SK-N-SH treated with all-trans-retinoic acid at 6 μM for 48 hours (cell line): ENCODE results near the gene RAB44.

Source experiments
- ATAC-seq: fragments of 200-7000 bp; cut with Tn5 transposase; 3 replicates; pipeline ENCODE4 v1.9.1; 2020; ENCODE audit warnings: mild to moderate bottlenecking, moderate library complexity
- ARNTL ChIP-seq: fragments of 450-650 bp; formaldehyde crosslinking; IDR thresholded peaks from 2 replicates; pipeline ENCODE4 v1.5.0; 2020; ENCODE audit warnings: low read depth, mild to moderate bottlenecking, moderate library complexity, borderline replicate concordance
- CSDC2 ChIP-seq: fragments of 250-450 bp; sonication (Bioruptor Pico); IDR thresholded peaks from 2 replicates; pipeline ENCODE4 v1.5.0; 2020; ENCODE audit warnings: mild to moderate bottlenecking, moderate library complexity
- ESRRG ChIP-seq: fragments of 250-450 bp; sonication (Bioruptor Pico); IDR thresholded peaks from 2 replicates; pipeline ENCODE4 v1.6.1; 2021; ENCODE audit warnings: mild to moderate bottlenecking
- GLIS3 ChIP-seq: fragments of 250-450 bp; sonication (Bioruptor Pico); IDR thresholded peaks from 2 replicates; pipeline ENCODE4 v1.5.0; 2020; ENCODE audit warnings: mild to moderate bottlenecking, moderate library complexity
- ISL1 ChIP-seq: fragments of 250-450 bp; sonication (Bioruptor Pico); IDR thresholded peaks from 2 replicates; pipeline ENCODE4 v2.1.2; 2022; ENCODE audit warnings: mild to moderate bottlenecking, moderate library complexity
- RARB ChIP-seq: fragments of 250-450 bp; sonication (Bioruptor Pico); IDR thresholded peaks from 2 replicates; pipeline ENCODE4 v1.8.0; 2021; ENCODE audit warnings: mild to moderate bottlenecking, moderate library complexity
- SNAI2 ChIP-seq: fragments of 250-450 bp; sonication (Bioruptor Pico); IDR thresholded peaks from 2 replicates; pipeline ENCODE4 v1.5.0; 2020; ENCODE audit warnings: mild to moderate bottlenecking, moderate library complexity
- TCF4 ChIP-seq: fragments of 250-450 bp; sonication (Bioruptor Pico); IDR thresholded peaks from 2 replicates; pipeline ENCODE4 v1.8.0; 2021; ENCODE audit warnings: mild to moderate bottlenecking, moderate library complexity, borderline replicate concordance
- TOX ChIP-seq: fragments of 250-450 bp; sonication (Bioruptor Pico); IDR thresholded peaks from 2 replicates; pipeline ENCODE4 v1.8.0; 2021; ENCODE audit warnings: mild to moderate bottlenecking, moderate library complexity, borderline replicate concordance
- ZFP3 ChIP-seq: fragments of 250-450 bp; sonication (Bioruptor Pico); IDR thresholded peaks from 2 replicates; pipeline ENCODE4 v1.5.0; 2020; ENCODE audit warnings: mild to moderate bottlenecking, moderate library complexity
- ZFP30 ChIP-seq: fragments of 450-650 bp; formaldehyde crosslinking; IDR thresholded peaks from 2 replicates; pipeline ENCODE4 v1.5.0; 2022; ENCODE audit warnings: mild to moderate bottlenecking, moderate library complexity
- ZNF565 ChIP-seq: fragments of 450-650 bp; formaldehyde crosslinking; conservative IDR thresholded peaks from 2 replicates; pipeline ENCODE4 v1.5.0; 2020; ENCODE audit warnings: low read depth, mild to moderate bottlenecking, moderate library complexity
- ZNF8 ChIP-seq: fragments of 450-650 bp; formaldehyde crosslinking; IDR thresholded peaks from 2 replicates; pipeline ENCODE4 v1.5.0; 2020; ENCODE audit warnings: mild to moderate bottlenecking, moderate library complexity
- TF ChIP-seq, protein P1 (sequence below): fragments of 250-450 bp; sonication (Bioruptor Pico); IDR thresholded peaks from 2 replicates; pipeline ENCODE4 v1.5.0; 2020; ENCODE audit warnings: mild to moderate bottlenecking, moderate library complexity
- TF ChIP-seq, protein P2 (sequence below): fragments of 250-450 bp; sonication (Bioruptor Pico); IDR thresholded peaks from 2 replicates; pipeline ENCODE4 v1.5.1; 2021; ENCODE audit warnings: mild to moderate bottlenecking, moderate library complexity
- TF ChIP-seq, protein P3 (sequence below): fragments of 250-450 bp; sonication (Bioruptor Pico); IDR thresholded peaks from 2 replicates; pipeline ENCODE4 v1.8.0; 2020; ENCODE audit warnings: mild to moderate bottlenecking, moderate library complexity, borderline replicate concordance
- TF ChIP-seq, protein P4 (sequence below): fragments of 250-450 bp; sonication (Bioruptor Pico); IDR thresholded peaks from 2 replicates; pipeline ENCODE4 v1.5.1; 2020; ENCODE audit warnings: low read depth, mild to moderate bottlenecking, moderate library complexity

The RAB44 gene

DNA sequence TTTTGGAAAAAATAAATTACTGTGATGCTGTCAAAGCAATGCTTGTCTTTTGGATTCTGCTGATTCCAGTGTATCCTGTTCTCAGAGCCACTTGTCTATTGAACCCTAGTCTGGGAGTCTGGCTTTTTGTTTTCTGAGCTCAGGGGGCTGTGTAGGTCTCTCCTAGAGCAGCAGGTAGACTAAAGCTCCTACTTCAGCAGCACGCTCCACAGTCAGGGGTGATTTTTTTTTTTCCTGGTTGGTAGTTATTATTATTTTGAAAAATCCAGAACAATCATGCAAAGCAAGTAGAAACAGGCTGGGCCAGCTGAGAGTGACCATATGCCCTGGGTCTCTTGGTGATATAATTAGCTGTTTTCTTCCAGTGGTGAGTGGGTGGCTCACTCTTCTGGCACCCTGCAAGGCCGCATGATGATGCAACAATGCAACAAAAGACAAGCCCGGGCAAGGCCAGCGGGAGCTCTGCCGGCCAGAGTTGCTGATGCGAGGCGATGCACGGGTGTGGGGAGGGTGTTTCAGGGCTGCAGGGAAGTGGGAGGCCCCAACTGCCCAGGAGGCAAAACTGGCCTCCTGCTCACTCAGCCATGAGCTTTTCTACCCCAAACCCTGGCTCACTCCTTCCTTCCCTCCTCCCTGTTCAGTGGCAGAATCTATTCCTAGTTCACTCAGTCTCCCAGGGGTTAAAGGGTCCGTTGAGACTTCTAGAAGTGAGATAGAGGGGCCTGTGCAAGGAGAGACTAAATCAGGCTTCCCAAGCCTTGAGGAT, 30.6 kb upstream of the RAB44 start (continued):
- TF ChIP-seq, protein P1, sequence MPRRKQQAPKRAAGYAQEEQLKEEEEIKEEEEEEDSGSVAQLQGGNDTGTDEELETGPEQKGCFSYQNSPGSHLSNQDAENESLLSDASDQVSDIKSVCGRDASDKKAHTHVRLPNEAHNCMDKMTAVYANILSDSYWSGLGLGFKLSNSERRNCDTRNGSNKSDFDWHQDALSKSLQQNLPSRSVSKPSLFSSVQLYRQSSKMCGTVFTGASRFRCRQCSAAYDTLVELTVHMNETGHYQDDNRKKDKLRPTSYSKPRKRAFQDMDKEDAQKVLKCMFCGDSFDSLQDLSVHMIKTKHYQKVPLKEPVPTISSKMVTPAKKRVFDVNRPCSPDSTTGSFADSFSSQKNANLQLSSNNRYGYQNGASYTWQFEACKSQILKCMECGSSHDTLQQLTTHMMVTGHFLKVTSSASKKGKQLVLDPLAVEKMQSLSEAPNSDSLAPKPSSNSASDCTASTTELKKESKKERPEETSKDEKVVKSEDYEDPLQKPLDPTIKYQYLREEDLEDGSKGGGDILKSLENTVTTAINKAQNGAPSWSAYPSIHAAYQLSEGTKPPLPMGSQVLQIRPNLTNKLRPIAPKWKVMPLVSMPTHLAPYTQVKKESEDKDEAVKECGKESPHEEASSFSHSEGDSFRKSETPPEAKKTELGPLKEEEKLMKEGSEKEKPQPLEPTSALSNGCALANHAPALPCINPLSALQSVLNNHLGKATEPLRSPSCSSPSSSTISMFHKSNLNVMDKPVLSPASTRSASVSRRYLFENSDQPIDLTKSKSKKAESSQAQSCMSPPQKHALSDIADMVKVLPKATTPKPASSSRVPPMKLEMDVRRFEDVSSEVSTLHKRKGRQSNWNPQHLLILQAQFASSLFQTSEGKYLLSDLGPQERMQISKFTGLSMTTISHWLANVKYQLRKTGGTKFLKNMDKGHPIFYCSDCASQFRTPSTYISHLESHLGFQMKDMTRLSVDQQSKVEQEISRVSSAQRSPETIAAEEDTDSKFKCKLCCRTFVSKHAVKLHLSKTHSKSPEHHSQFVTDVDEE (CRISPR knock-in tag), result 0 out of 2 replicates have a peak, but pooled peaks have one; percentile 51
- peak; percentile 78 for TF ChIP-seq ZFP3 (CRISPR knock-in tag)
- TF ChIP-seq ZNF565 (CRISPR knock-in tag), result no peak
- peak; percentile 35 for TF ChIP-seq ISL1 (CRISPR knock-in tag)
- TF ChIP-seq, protein P2, sequence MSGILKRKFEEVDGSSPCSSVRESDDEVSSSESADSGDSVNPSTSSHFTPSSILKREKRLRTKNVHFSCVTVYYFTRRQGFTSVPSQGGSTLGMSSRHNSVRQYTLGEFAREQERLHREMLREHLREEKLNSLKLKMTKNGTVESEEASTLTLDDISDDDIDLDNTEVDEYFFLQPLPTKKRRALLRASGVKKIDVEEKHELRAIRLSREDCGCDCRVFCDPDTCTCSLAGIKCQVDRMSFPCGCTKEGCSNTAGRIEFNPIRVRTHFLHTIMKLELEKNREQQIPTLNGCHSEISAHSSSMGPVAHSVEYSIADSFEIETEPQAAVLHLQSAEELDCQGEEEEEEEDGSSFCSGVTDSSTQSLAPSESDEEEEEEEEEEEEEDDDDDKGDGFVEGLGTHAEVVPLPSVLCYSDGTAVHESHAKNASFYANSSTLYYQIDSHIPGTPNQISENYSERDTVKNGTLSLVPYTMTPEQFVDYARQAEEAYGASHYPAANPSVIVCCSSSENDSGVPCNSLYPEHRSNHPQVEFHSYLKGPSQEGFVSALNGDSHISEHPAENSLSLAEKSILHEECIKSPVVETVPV (CRISPR knock-in tag), result no peak
- TF ChIP-seq SNAI2 (CRISPR knock-in tag), result 0 out of 2 replicates have a peak, but pooled peaks have one; percentile 28
- TF ChIP-seq ZNF8 (CRISPR knock-in tag), result no peak
- TF ChIP-seq, protein P3, sequence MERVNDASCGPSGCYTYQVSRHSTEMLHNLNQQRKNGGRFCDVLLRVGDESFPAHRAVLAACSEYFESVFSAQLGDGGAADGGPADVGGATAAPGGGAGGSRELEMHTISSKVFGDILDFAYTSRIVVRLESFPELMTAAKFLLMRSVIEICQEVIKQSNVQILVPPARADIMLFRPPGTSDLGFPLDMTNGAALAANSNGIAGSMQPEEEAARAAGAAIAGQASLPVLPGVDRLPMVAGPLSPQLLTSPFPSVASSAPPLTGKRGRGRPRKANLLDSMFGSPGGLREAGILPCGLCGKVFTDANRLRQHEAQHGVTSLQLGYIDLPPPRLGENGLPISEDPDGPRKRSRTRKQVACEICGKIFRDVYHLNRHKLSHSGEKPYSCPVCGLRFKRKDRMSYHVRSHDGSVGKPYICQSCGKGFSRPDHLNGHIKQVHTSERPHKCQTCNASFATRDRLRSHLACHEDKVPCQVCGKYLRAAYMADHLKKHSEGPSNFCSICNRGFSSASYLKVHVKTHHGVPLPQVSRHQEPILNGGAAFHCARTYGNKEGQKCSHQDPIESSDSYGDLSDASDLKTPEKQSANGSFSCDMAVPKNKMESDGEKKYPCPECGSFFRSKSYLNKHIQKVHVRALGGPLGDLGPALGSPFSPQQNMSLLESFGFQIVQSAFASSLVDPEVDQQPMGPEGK (CRISPR knock-in tag), result no peak

DNA sequence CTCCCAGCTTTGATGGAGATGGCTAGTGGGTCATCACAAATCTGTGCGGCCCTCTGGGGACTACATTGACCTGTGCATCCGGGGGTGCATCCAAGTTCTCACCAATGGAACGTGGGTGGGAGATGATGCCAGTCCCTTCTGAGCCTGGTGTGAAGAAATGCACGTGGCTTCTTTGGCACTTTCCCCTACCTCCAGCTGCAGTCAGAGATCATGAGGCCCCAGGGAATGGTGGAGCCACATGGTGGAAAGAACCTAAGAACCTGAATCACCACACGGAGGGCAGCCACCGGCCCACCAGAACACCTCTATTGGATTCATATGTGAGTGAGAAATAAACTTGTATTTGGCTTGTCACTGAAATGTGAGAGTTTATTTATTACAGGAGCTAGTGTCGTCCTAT, 29.0 kb upstream of the RAB44 start:
- no peak for TF ChIP-seq RARB (CRISPR knock-in tag)
- no peak for ATAC-seq

DNA sequence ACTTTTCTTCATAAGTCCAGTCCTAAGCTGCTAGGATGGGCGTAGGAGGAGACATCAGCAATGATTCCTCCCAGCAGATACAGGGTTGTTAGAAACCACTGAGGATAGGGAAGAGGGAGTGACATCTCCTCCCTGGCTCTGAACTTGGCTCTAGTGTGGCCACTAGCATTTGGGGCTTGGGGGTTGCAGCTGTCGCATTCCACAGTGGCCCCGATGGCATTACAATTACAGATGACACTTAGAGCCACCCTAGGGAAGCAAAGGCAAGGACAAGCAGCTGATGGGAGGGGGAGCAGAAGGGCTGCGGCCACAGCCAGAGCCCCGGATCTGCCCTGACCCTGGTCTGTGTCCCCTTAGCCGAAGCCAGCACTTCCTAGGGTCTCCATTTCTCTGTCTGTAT, 28.6 kb upstream of the RAB44 start:
- TF ChIP-seq ZFP3 (CRISPR knock-in tag) (no peak), TOX (CRISPR knock-in tag) (no peak), CSDC2 (no peak), ZNF565 (CRISPR knock-in tag) (no peak)
- TF ChIP-seq, protein P3 (CRISPR knock-in tag), result no peak
- ATAC-seq, result no peak

DNA sequence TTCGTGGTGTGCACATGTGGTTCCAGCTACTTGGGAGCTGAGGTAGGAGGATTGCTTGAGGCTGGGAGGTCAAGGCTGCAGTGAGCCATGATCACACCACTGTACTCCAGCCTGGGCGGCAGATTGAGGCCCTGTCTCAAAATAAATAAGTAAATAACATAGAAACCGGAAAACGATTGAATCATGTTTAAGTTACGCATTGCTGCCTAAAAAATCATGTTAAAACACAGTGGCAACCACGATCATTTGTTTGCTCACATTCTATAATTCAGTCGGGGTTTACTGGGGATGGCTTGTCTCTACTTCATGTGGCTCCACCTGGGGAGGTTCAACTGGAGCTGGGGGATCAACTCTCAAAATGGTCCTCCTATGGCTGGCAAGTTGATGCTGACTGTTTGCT, 27.4 kb upstream of the RAB44 start:
- ATAC-seq, result no peak
- no peak for TF ChIP-seq ZFP3 (CRISPR knock-in tag)
- TF ChIP-seq ISL1 (CRISPR knock-in tag), result no peak
- TF ChIP-seq ARNTL (CRISPR knock-in tag), result no peak
- no peak for TF ChIP-seq RARB (CRISPR knock-in tag)
- no peak for TF ChIP-seq GLIS3
- TF ChIP-seq ZFP30 (CRISPR knock-in tag), result no peak
- TF ChIP-seq ESRRG (CRISPR knock-in tag), result no peak
- TF ChIP-seq, protein P4, sequence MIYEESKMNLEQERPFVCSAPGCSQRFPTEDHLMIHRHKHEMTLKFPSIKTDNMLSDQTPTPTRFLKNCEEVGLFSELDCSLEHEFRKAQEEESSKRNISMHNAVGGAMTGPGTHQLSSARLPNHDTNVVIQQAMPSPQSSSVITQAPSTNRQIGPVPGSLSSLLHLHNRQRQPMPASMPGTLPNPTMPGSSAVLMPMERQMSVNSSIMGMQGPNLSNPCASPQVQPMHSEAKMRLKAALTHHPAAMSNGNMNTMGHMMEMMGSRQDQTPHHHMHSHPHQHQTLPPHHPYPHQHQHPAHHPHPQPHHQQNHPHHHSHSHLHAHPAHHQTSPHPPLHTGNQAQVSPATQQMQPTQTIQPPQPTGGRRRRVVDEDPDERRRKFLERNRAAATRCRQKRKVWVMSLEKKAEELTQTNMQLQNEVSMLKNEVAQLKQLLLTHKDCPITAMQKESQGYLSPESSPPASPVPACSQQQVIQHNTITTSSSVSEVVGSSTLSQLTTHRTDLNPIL (CRISPR knock-in tag), result no peak
- no peak for TF ChIP-seq TCF4 (CRISPR knock-in tag)
- TF ChIP-seq, all 23 proteins: peak for 0
